DOHH2 (cell line): ENCODE data around the gene PPIB.
"Not testable (repeated sequence)": the region's sequence is repeated elsewhere in the genome, so short reads cannot be mapped to it uniquely, and the experiment has no call there.

Experiments
- H3F3A ChIP-seq: fragments of 200-600 bp; sonication (generic), shearing (Covaris generic); 2 replicates; pipeline ENCODE4 v1.6.0; 2016; ENCODE audit warnings: antibody characterized with exemption, mild to moderate bottlenecking; ENCODE audit not compliant: control insufficient read depth, insufficient read depth
- H3K27ac ChIP-seq: fragments of 200-600 bp; sonication (generic); 2 replicates; pipeline ENCODE4 v1.5.1; 2014; ENCODE audit warnings: low read depth, mild to moderate bottlenecking, low read length, moderate library complexity
- H3K27me3 ChIP-seq: fragments of 200-600 bp; sonication (generic); 2 replicates; pipeline ENCODE4 v1.6.1; 2014; ENCODE audit warnings: mild to moderate bottlenecking, low read length, mixed read lengths; ENCODE audit not compliant: control insufficient read depth
- H3K36me3 ChIP-seq: fragments of 200-600 bp; sonication (generic); 2 replicates; pipeline ENCODE4 v1.6.1; 2014; ENCODE audit warnings: mild to moderate bottlenecking, low read length, moderate library complexity, mixed read lengths; ENCODE audit not compliant: control insufficient read depth
- H3K4me1 ChIP-seq: fragments of 200-600 bp; sonication (generic); 2 replicates; pipeline ENCODE4 v1.6.1; 2014; ENCODE audit warnings: mild to moderate bottlenecking, low read length, mixed read lengths; ENCODE audit not compliant: control insufficient read depth
- H3K4me2 ChIP-seq: fragments of 200-600 bp; sonication (generic); 2 replicates; pipeline ENCODE4 v1.6.0; 2014; ENCODE audit warnings: mild to moderate bottlenecking, low read length, moderate library complexity
- H3K4me3 ChIP-seq: fragments of 200-600 bp; sonication (generic); 2 replicates; pipeline ENCODE4 v1.5.1; 2014; ENCODE audit warnings: mild to moderate bottlenecking, low read length, mixed read lengths
- H3K79me2 ChIP-seq: fragments of 200-600 bp; sonication (generic); 2 replicates; pipeline ENCODE4 v1.6.1; 2014; ENCODE audit warnings: mild to moderate bottlenecking, low read length, mixed read lengths; ENCODE audit not compliant: control insufficient read depth
- H3K9me2 ChIP-seq: fragments of 200-600 bp; sonication (generic); replicated peaks from 2 replicates; pipeline ENCODE4 v1.6.1; 2014; ENCODE audit warnings: mild to moderate bottlenecking, low read length, mixed read lengths; ENCODE audit not compliant: control insufficient read depth
- H3K9me3 ChIP-seq: fragments of 200-600 bp; sonication (generic); 2 replicates; pipeline ENCODE4 v1.6.1; 2014; ENCODE audit warnings: antibody characterized with exemption, low read length, mixed read lengths; ENCODE audit not compliant: control insufficient read depth, insufficient read depth
- H4K20me1 ChIP-seq: fragments of 200-600 bp; sonication (generic); 2 replicates; pipeline ENCODE4 v1.6.0; 2014; ENCODE audit warnings: low read depth, mild to moderate bottlenecking, antibody characterized with exemption, low read length, moderate library complexity; ENCODE audit not compliant: control insufficient read depth, insufficient read depth
- EZH2phosphoT487 ChIP-seq: fragments of 200-600 bp; sonication (generic); IDR thresholded peaks from 2 replicates; pipeline ENCODE4 v1.6.1; 2017; ENCODE audit warnings: borderline replicate concordance, mild to moderate bottlenecking, antibody characterized with exemption, low read length, moderate library complexity, mixed read lengths
- TF ChIP-seq, protein P1 (sequence below): fragments of 200-600 bp; sonication (generic); IDR thresholded peaks from one replicate; pipeline ENCODE4 v1.5.1; 2014; ENCODE audit warnings: antibody characterized with exemption, mild to moderate bottlenecking, low read depth, low read length; ENCODE audit not compliant: poor library complexity, severe bottlenecking

Gene PPIB

DNA sequence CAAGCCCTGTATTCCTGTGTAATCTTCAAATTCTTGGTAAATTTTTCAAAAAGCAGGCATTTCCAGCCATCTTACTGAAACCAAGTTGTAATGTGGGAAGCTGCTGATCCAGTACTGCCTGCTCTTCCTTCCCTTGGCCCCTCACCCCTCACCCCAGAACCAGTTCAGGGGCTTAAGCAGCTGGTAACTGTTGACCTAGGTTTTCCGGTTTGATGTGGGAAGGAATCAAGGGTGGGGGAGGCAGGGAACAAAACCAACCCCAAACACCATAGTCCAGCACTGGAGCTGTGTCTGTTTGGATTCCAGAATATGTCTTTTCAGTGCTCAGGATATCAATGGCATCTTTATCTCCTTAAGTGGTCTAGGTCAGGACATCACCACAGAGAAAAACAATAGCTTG lies 40.4 kb downstream of the PPIB start:
- no peak overlapping the region for H3K4me2 ChIP-seq
- no peak overlapping the region for H3K27ac ChIP-seq
- no peaks in the 10 kb centered on the region for H3K79me2 ChIP-seq
- H3K9me3 ChIP-seq: no peaks in the 10 kb centered on the region
- H3K27me3 ChIP-seq: no peaks in the 10 kb centered on the region
- H3K4me1 ChIP-seq: no peaks in the 10 kb centered on the region
- no peak overlapping the region for H3K4me3 ChIP-seq
- no peaks in the 10 kb centered on the region for H3K9me2 ChIP-seq
- H3K36me3 ChIP-seq: peaks cover 74% of the 10 kb centered on the region
- TF ChIP-seq EZH2phosphoT487: no peak
- TF ChIP-seq, protein P1, sequence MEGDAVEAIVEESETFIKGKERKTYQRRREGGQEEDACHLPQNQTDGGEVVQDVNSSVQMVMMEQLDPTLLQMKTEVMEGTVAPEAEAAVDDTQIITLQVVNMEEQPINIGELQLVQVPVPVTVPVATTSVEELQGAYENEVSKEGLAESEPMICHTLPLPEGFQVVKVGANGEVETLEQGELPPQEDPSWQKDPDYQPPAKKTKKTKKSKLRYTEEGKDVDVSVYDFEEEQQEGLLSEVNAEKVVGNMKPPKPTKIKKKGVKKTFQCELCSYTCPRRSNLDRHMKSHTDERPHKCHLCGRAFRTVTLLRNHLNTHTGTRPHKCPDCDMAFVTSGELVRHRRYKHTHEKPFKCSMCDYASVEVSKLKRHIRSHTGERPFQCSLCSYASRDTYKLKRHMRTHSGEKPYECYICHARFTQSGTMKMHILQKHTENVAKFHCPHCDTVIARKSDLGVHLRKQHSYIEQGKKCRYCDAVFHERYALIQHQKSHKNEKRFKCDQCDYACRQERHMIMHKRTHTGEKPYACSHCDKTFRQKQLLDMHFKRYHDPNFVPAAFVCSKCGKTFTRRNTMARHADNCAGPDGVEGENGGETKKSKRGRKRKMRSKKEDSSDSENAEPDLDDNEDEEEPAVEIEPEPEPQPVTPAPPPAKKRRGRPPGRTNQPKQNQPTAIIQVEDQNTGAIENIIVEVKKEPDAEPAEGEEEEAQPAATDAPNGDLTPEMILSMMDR: no peak
- no peaks in the 10 kb centered on the region for H4K20me1 ChIP-seq
- H3F3A ChIP-seq: no peaks in the 10 kb centered on the region

DNA sequence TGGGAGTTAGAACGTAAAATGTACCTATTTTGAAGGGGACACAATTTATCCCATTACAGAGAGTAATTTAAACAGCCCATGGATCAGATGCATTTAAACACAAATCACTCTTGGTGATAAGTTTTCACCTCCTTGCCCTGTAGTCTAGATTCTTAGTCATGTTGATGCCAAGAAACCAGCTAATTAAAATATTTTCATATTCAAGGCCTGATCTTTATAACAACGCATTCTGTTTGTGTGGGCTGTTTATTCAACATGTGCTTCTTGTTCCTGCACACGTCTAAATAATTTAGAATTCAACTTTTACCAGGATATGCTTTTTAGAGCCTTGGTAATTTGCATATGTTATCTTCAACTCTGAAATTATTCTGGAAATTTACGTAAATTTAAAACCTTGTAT lies 41.2 kb downstream of the PPIB start:
- TF ChIP-seq EZH2phosphoT487: no peak
- TF ChIP-seq, protein P1: no peak
- Histone ChIP-seq H3K36me3 (peaks cover 72% of the 10 kb centered on the region), H3K27ac (no peak overlapping the region)

DNA sequence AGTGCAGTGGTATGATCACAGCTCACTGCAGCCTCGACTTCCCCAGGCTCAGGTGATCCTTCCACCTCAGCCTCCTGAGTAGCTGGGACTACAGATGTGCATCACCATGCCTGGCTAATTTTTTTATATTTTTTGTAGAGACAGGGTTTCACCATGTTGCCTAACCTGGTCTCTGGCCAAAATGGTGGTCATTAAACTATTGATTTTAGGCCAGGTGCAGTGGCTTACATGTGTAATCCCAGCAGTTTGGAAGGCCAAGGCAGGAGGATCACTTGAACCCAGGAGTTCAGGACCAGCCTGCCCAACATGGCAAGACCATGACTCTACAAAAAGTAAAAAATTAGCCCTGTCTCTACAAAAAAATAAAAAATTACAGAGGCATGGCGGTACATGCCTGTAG lies 42.5 kb downstream of the PPIB start:
- H3K4me1 ChIP-seq, H3K27ac ChIP-seq, H3K4me3 ChIP-seq, H3K9me2 ChIP-seq, H3K9me3 ChIP-seq, H4K20me1 ChIP-seq, H3K27me3 ChIP-seq, H3K79me2 ChIP-seq, H3F3A ChIP-seq, H3K4me2 ChIP-seq: not testable (repeated sequence)
- H3K36me3 ChIP-seq: peaks cover 81% of the 10 kb centered on the region

More for the DNA sequence above, 41.2 kb downstream of the PPIB start:
- H4K20me1 ChIP-seq: no peaks in the 10 kb centered on the region
- H3F3A ChIP-seq: no peaks in the 10 kb centered on the region
- H3K4me1 ChIP-seq: no peaks in the 10 kb centered on the region
- H3K4me2 ChIP-seq: no peak overlapping the region
- no peaks in the 10 kb centered on the region for H3K27me3 ChIP-seq
- no peak overlapping the region for H3K4me3 ChIP-seq
- no peaks in the 10 kb centered on the region for H3K9me3 ChIP-seq
- H3K9me2 ChIP-seq: no peaks in the 10 kb centered on the region
- H3K79me2 ChIP-seq: no peaks in the 10 kb centered on the region

DNA sequence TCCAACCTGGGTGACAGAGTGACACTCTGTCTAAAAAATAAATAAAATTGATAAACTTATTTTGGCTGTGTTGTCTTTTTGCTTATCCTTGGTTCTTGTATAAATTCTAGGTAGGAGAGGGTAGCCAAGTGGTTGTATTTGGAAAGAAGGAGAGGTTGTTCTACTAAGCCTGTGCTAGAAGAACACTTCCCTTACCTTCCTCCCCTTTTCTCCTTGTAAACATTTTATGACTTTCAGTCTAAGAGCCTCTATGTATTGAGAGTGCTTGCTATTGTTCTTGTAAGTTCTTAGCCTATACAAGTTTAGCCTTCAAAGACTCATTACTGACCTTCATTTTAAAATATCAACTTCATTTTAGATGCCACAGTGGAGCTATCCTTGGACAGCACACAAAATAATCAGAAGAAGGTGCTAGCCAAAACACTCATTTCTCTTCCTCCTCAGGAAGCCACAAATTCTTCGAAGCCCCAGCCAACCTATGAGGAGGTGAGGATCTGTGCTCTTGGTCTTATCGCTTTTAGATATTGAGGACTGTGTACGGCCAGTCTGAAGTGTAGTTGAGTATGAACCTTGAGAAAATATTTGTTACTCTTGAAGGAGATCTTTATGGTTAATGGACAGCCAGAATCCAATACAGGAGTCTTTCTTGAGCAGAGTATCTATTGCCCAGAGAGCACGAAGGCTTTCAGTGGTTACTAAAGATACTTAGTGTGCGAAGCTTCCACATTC lies 44.9 kb downstream of the PPIB start:
- Histone ChIP-seq H3K9me3 (no peaks in the 10 kb centered on the region), H3K36me3 (peaks cover 87% of the 10 kb centered on the region), H3K4me3 (no peak overlapping the region), H3K27ac (no peak overlapping the region), H3F3A (no peaks in the 10 kb centered on the region), H3K79me2 (peaks cover 2% of the 10 kb centered on the region; the same call in 1 of the 2 replicates), H3K27me3 (no peaks in the 10 kb centered on the region), H3K9me2 (no peaks in the 10 kb centered on the region), H4K20me1 (no peaks in the 10 kb centered on the region), H3K4me2 (no peak overlapping the region), H3K4me1 (no peaks in the 10 kb centered on the region)
- no peak for TF ChIP-seq EZH2phosphoT487
- TF ChIP-seq, protein P1: no peak
